Endothelial cell (in vitro differentiated cells): ENCODE measurements around the gene NSUN3. TPM values are rescaled to one million over a fixed set of nuclear protein-coding genes. Genes with fewer than 3 reads are reported as not detected.

Experiments
- DNase-seq: peaks from one replicate; pipeline ENCODE4 v3.0.0; 2021; ENCODE audit warnings: low spot score
- H3K27ac Mint-ChIP-seq: one replicate; pipeline ENCODE4 v1.8.0; 2021; ENCODE audit warnings: mixed read lengths, inconsistent platforms; ENCODE audit not compliant: unreplicated experiment
- H3K27me3 Mint-ChIP-seq: one replicate; pipeline ENCODE4 v1.8.0; 2021; ENCODE audit warnings: mild to moderate bottlenecking, moderate library complexity, mixed read lengths, inconsistent platforms; ENCODE audit not compliant: unreplicated experiment
- H3K36me3 Mint-ChIP-seq: one replicate; pipeline ENCODE4 v1.8.0; 2021; ENCODE audit warnings: mild to moderate bottlenecking, low read depth, mixed read lengths, inconsistent platforms; ENCODE audit not compliant: unreplicated experiment
- H3K4me1 Mint-ChIP-seq: one replicate; pipeline ENCODE4 v1.8.0; 2021; ENCODE audit warnings: mild to moderate bottlenecking, mixed read lengths, inconsistent platforms; ENCODE audit not compliant: unreplicated experiment
- H3K4me3 Mint-ChIP-seq: one replicate; pipeline ENCODE4 v1.8.0; 2021; ENCODE audit warnings: mild to moderate bottlenecking, mixed read lengths, inconsistent platforms; ENCODE audit not compliant: unreplicated experiment
- H3K9me3 Mint-ChIP-seq: one replicate; pipeline ENCODE4 v1.8.0; 2021; ENCODE audit warnings: mixed read lengths, inconsistent platforms; ENCODE audit not compliant: unreplicated experiment
- CTCF ChIP-seq: fragments of 200-600 bp; sonication (generic); IDR thresholded peaks from one replicate; pipeline ENCODE4 v1.5.0; 2021; ENCODE audit warnings: antibody characterized with exemption; ENCODE audit not compliant: unreplicated experiment
- total RNA-seq: library from RNA; stranded (reverse); fragmentation: NEBNext Ultra II Directional; extraction: Animal tissue kit (Norgen Biotek cat#: 25700); gene quantifications from one replicate; pipeline ENCODE4 v1.2.1, GENCODE V29; 2021; ENCODE audit not compliant: unreplicated experiment

The NSUN3 gene
- total RNA-seq, 1 donor from 2014 or later: 11.5 TPM

DNA sequence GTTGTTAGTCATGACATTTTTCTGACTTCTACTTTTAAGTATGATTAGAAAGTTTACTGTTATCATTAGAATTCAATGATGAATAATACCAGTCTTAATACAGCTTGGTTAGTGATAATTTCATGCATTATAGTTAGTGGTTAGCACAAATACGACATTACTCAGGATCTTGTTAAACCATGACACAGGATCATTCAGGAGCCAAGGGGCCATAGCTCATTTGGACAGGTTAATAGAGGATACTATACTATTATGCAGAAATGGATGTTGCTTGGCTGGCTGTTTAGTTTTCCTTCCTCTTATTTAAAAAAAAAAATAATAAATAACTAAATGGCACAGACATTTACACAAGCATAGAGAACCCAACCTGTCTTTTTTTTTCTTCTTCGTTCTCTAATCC is 55.5 kb downstream of the NSUN3 start:
- Mint-ChIP-seq H3K9me3 (no peaks in the 10 kb centered on the region), H3K4me3 (no peak overlapping the region), H3K27me3 (no peaks in the 10 kb centered on the region), H3K4me1 (no peaks in the 10 kb centered on the region), H3K36me3 (no peaks in the 10 kb centered on the region), H3K27ac (no peak overlapping the region)
- DNase-seq: no peak
- no peak for TF ChIP-seq CTCF

DNA sequence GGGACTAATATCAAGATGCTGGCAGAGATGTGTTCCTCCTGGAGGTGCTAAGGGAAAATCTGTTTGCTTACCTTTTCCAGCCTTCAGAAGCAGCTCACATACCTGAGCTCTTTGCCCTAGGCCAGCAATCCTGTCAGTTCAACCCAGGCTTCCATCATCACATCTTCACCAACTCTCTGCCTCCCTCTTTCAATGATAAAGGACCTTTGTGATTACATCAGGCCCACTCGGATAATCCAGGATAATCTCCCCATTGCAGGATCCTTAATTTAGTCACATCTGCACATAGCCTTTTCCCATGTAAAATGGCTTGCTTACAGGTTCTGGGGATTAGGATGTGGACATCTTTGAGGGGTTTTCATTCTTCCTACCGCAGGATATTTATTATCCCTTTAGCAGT is 58.3 kb downstream of the NSUN3 start:
- Mint-ChIP-seq H3K27me3 (no peaks in the 10 kb centered on the region), H3K36me3 (no peaks in the 10 kb centered on the region), H3K4me3 (no peak overlapping the region), H3K9me3 (no peaks in the 10 kb centered on the region), H3K27ac (no peak overlapping the region), H3K4me1 (no peaks in the 10 kb centered on the region)
- DNase-seq: no peak
- no peak for TF ChIP-seq CTCF

DNA sequence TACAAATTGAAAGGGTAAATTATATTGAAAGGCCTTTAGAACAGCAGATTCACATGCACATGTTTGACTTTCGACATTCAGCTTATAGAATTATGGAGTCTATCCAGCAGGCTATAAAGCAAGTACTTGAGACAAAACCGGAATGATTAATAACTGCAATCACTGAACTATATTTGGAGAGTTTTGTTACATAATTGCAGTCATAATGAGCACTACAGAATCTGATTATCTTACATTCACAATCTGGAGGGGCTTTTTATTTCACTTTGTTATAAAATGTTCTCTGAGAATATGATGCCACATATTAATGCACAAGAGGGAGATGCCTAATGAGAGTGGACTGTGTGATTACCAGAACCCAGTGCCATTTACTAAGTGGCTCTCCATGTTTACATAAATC is 64.3 kb downstream of the NSUN3 start:
- DNase-seq: no peak
- Mint-ChIP-seq H3K9me3 (no peaks in the 10 kb centered on the region), H3K27ac (no peak overlapping the region), H3K4me3 (no peak overlapping the region), H3K36me3 (no peaks in the 10 kb centered on the region), H3K27me3 (no peaks in the 10 kb centered on the region), H3K4me1 (peaks cover 5% of the 10 kb centered on the region)
- TF ChIP-seq CTCF: no peak

- H3K4me3 Mint-ChIP-seq: no peak overlapping the region
- no peaks in the 10 kb centered on the region for H3K36me3 Mint-ChIP-seq
- no peak overlapping the region for H3K27ac Mint-ChIP-seq
- DNase-seq: no peak
- H3K9me3 Mint-ChIP-seq: no peaks in the 10 kb centered on the region
- TF ChIP-seq CTCF: no peak
- H3K4me1 Mint-ChIP-seq: peaks cover 5% of the 10 kb centered on the region
- H3K27me3 Mint-ChIP-seq: peaks cover 2% of the 10 kb centered on the region
Observed at GRCh38 chr3:94130690-94131089, 67.8 kb downstream of the NSUN3 start.

- Mint-ChIP-seq H3K4me1 (peaks cover 5% of the 10 kb centered on the region), H3K27ac (no peak overlapping the region), H3K36me3 (no peaks in the 10 kb centered on the region), H3K27me3 (peaks cover 2% of the 10 kb centered on the region), H3K4me3 (no peak overlapping the region), H3K9me3 (no peaks in the 10 kb centered on the region)
- no peak for TF ChIP-seq CTCF
- DNase-seq: no peak
Observed at GRCh38 chr3:94132777-94133176, 69.9 kb downstream of the NSUN3 start.
